Naive thymus-derived CD8-positive, alpha-beta T cell (primary cell): ENCODE results near the gene INO80D. TPM values are rescaled to one million over a fixed set of nuclear protein-coding genes. Genes with fewer than 3 reads are reported as not detected.

Experiments used
- polyA plus RNA-seq, 3 donors: library from polyadenylated mRNA; unstranded; fragments of 300-500 nt; fragmentation: Illumina TruSeq; gene quantifications; one replicate each; pipeline ENCODE4 v1.2.3, GENCODE V29; 2021
- total RNA-seq, 8 experiments: library from RNA in 2 of 8; stranded (reverse) in 2 of 8; gene quantifications; one replicate each; pipeline ENCODE4 v1.2.3 and lab custom pipeline; 2021 to 2026

The INO80D gene
- total and polyA plus RNA-seq, 5 experiments from 2014 or later, result 9.4 to 38.7 (median 13.1) TPM

Other genes with a start within 250 kb of the INO80D start
- gene NDUFS1, start 73.3 kb upstream of the INO80D start, total RNA-seq, result 10 to 100 TPM; 65.5 to 69.9 TPM
- gene NDUFS1, start 73.3 kb upstream of the INO80D start, polyA plus RNA-seq, result 10 to 100 TPM; 34.3 to 45.9 (median 45.3) TPM
- 1,000 to 10,000 TPM; 1,094 to 1,110 TPM for gene EEF1B2, start 73.7 kb upstream of the INO80D start, total RNA-seq
- 1,000 to 10,000 TPM; 1,324 to 1,693 (median 1,438) TPM for gene EEF1B2, start 73.7 kb upstream of the INO80D start, polyA plus RNA-seq
- gene ZDBF2, start 188.5 kb upstream of the INO80D start, total RNA-seq, result 10 to 100 TPM; 15.4 to 15.8 TPM
- 1 to 10 TPM; 2.7 to 5.2 (median 3.3) TPM for gene ZDBF2, start 188.5 kb upstream of the INO80D start, polyA plus RNA-seq